GM23338 (cell line): ENCODE measurements around the gene COPZ1. TPM values are rescaled to one million over a fixed set of nuclear protein-coding genes. Genes with fewer than 3 reads are reported as not detected.

ENCODE experiments used
- ATAC-seq: fragments of 200-7000 bp; cut with Tn5 transposase; 3 replicates; pipeline ENCODE4 v1.9.1; 2020
- DNase-seq: peaks from one replicate; pipeline ENCODE4 v3.0.0-alpha.2; 2015; ENCODE audit warnings: low spot score
- H2AFZ ChIP-seq: fragments of 200-600 bp; sonication (generic); 2 replicates; pipeline ENCODE4 v1.8.0; 2016; ENCODE audit warnings: antibody characterized with exemption, mild to moderate bottlenecking, moderate library complexity
- H3F3A ChIP-seq: fragments of 200-600 bp; sonication (generic); replicated peaks from 2 replicates; pipeline ENCODE4 v1.8.0; 2017; ENCODE audit warnings: antibody characterized with exemption, mixed run types, low read depth
- H3K27ac ChIP-seq: fragments of 200-600 bp; sonication (generic); 2 replicates; pipeline ENCODE4 v1.6.1; 2016; ENCODE audit warnings: low read depth
- H3K27me3 ChIP-seq: fragments of 200-600 bp; sonication (generic); 2 replicates; pipeline ENCODE4 v1.8.0; 2016; ENCODE audit warnings: mild to moderate bottlenecking, mixed run types, moderate library complexity; ENCODE audit not compliant: insufficient read depth
- H3K36me3 ChIP-seq: fragments of 200-600 bp; sonication (generic); 2 replicates; pipeline ENCODE4 v1.8.0; 2016; ENCODE audit warnings: mild to moderate bottlenecking; ENCODE audit not compliant: insufficient read depth
- H3K4me1 ChIP-seq: fragments of 200-600 bp; sonication (generic); 2 replicates; pipeline ENCODE4 v1.8.0; 2016; ENCODE audit warnings: mild to moderate bottlenecking, moderate library complexity; ENCODE audit not compliant: insufficient read depth
- H3K4me2 ChIP-seq: fragments of 200-600 bp; sonication (generic); 2 replicates; pipeline ENCODE4 v1.7.1; 2017; ENCODE audit warnings: mixed run types
- H3K4me3 ChIP-seq: fragments of 200-600 bp; sonication (generic); 2 replicates; pipeline ENCODE4 v1.6.1; 2016; ENCODE audit warnings: mixed run types
- H3K79me2 ChIP-seq: fragments of 200-600 bp; sonication (generic); replicated peaks from 2 replicates; pipeline ENCODE4 v1.8.0; 2017; ENCODE audit warnings: mild to moderate bottlenecking; ENCODE audit not compliant: insufficient read depth
- H3K9me2 ChIP-seq: fragments of 200-600 bp; sonication (generic); 2 replicates; pipeline ENCODE4 v1.8.0; 2017; ENCODE audit not compliant: insufficient read depth
- H4K20me1 ChIP-seq: fragments of 200-600 bp; sonication (generic); replicated peaks from 2 replicates; pipeline ENCODE4 v1.8.0; 2017; ENCODE audit warnings: mild to moderate bottlenecking; ENCODE audit not compliant: insufficient read depth
- H3K27ac Mint-ChIP-seq: 2 replicates; pipeline ENCODE4 v1.8.0; 2020; ENCODE audit warnings: inconsistent platforms, mild to moderate bottlenecking, moderate library complexity, mixed read lengths
- H3K27me3 Mint-ChIP-seq: 3 replicates; pipeline ENCODE4 v1.8.0; 2022; ENCODE audit warnings: low read depth, mild to moderate bottlenecking, moderate library complexity, mixed read lengths, inconsistent platforms; ENCODE audit not compliant: insufficient read depth, poor library complexity
- H3K36me3 Mint-ChIP-seq: 3 replicates; pipeline ENCODE4 v1.8.0; 2021; ENCODE audit warnings: low read depth, mild to moderate bottlenecking, inconsistent platforms, moderate library complexity, mixed read lengths
- H3K4me1 Mint-ChIP-seq: 3 replicates; pipeline ENCODE4 v1.8.0; 2020; ENCODE audit warnings: mild to moderate bottlenecking, inconsistent platforms, mixed read lengths
- H3K4me3 Mint-ChIP-seq: 3 replicates; pipeline ENCODE4 v1.8.0; 2021; ENCODE audit warnings: moderate library complexity, mild to moderate bottlenecking, inconsistent platforms, mixed read lengths
- H3K9me3 Mint-ChIP-seq: 3 replicates; pipeline ENCODE4 v1.8.0; 2020; ENCODE audit warnings: moderate library complexity, mild to moderate bottlenecking, inconsistent platforms, mixed read lengths
- CREB1 ChIP-seq: fragments of 250-450 bp; sonication (Bioruptor Pico); IDR thresholded peaks from 2 replicates; pipeline ENCODE4 v1.5.0; 2020; ENCODE audit warnings: low read depth, mild to moderate bottlenecking, moderate library complexity
- CTCF ChIP-seq, 2 experiments: fragments of 200-600 bp in 1 of 2; sonication (generic) in 1 of 2; conservative IDR thresholded peaks; 2 replicates each; pipeline versions ENCODE4 v1.5.1 to v1.6.1; 2016 to 2017; ENCODE audit warnings: antibody characterized with exemption in 2 of 2, low read depth in 2 of 2, mild to moderate bottlenecking in 2 of 2, moderate library complexity in 1 of 2
- EZH2 ChIP-seq: fragments of 200-600 bp; sonication (generic); IDR thresholded peaks from one replicate; pipeline ENCODE4 v1.8.0; 2017; ENCODE audit warnings: antibody characterized with exemption, mild to moderate bottlenecking, low read depth; ENCODE audit not compliant: unreplicated experiment
- JUNB ChIP-seq: IDR thresholded peaks from one replicate; pipeline ENCODE4 v1.6.1; 2016; ENCODE audit warnings: antibody characterized with exemption; ENCODE audit not compliant: unreplicated experiment
- NANOG ChIP-seq: IDR thresholded peaks from 2 replicates; pipeline ENCODE4 v1.6.1; 2016; ENCODE audit warnings: antibody characterized with exemption, borderline replicate concordance
- POLR2AphosphoS5 ChIP-seq: IDR thresholded peaks from 2 replicates; pipeline ENCODE4 v1.6.1; 2016; ENCODE audit warnings: antibody characterized with exemption, low read depth
- STAT1 ChIP-seq: IDR thresholded peaks from one replicate; pipeline ENCODE4 v1.6.1; 2016; ENCODE audit warnings: antibody characterized with exemption; ENCODE audit not compliant: unreplicated experiment
- ZNF462 ChIP-seq: fragments of 250-450 bp; sonication (Bioruptor Pico); IDR thresholded peaks from 2 replicates; pipeline ENCODE4 v1.5.0; 2020; ENCODE audit warnings: mild to moderate bottlenecking, moderate library complexity
- polyA plus RNA-seq: library from polyadenylated mRNA; unstranded; fragments of >200 nt; fragmentation: Nextera tagmentation; extraction: Ambion mirVana; gene quantifications from 2 replicates; pipeline ENCODE4 v1.2.1, GENCODE V29; 2016
- total RNA-seq: library from RNA; depleted of rRNA; stranded (reverse); fragments of >200 nt; shearing (Covaris generic); gene quantifications from 2 replicates; pipeline ENCODE4 v1.2.3, GENCODE V29; 2014

The COPZ1 gene
- total and polyA plus RNA-seq, 2 experiments from 2014 or later: 79.9 to 91.2 TPM

GRCh38 chr12:54292931-54293241 lies 32.0 kb upstream of the COPZ1 start:
- H3K9me3 Mint-ChIP-seq: no peaks in the 10 kb centered on the region

More at GRCh38 chr12:54292931-54293241, 32.0 kb upstream of the COPZ1 start:
- Histone ChIP-seq H3K4me3 (no peak overlapping the region), H3K4me1 (no peaks in the 10 kb centered on the region), H3K36me3 (no peaks in the 10 kb centered on the region; the same call in 1 of the 2 replicates), H3K9me2 (no peaks in the 10 kb centered on the region), H4K20me1 (no peaks in the 10 kb centered on the region; the same call in 1 of the 2 replicates), H3K27me3 (no peaks in the 10 kb centered on the region), H3K4me2 (no peak overlapping the region), H2AFZ (no peak overlapping the region), H3K79me2 (no peaks in the 10 kb centered on the region), H3K27ac (no peak overlapping the region), H3F3A (peaks cover 26% of the 10 kb centered on the region)
- DNase-seq: no peak
- no peak for ATAC-seq
- no peak overlapping the region for H3K27ac Mint-ChIP-seq
- peaks cover 14% of the 10 kb centered on the region for H3K27me3 Mint-ChIP-seq
- H3K4me3 Mint-ChIP-seq: no peak overlapping the region
- no peak for TF ChIP-seq NANOG
- TF ChIP-seq POLR2AphosphoS5: no peak
- TF ChIP-seq EZH2: no peak
- TF ChIP-seq CTCF (conservative IDR thresholded peaks at IDR 0.05; ENCODE audit: low read depth in 2 of 2): no peak
- no peak for TF ChIP-seq ZNF462 (CRISPR knock-in tag)
- no peak for TF ChIP-seq CREB1
- no peak for TF ChIP-seq JUNB
- no peak for TF ChIP-seq STAT1
- H3K36me3 Mint-ChIP-seq: no peaks in the 10 kb centered on the region; the same call in 2 of the 3 replicates
- no peaks in the 10 kb centered on the region; the same call in 2 of the 3 replicates for H3K4me1 Mint-ChIP-seq
